ENCODE results near the gene COL4A1.

Gene COL4A1

DNA sequence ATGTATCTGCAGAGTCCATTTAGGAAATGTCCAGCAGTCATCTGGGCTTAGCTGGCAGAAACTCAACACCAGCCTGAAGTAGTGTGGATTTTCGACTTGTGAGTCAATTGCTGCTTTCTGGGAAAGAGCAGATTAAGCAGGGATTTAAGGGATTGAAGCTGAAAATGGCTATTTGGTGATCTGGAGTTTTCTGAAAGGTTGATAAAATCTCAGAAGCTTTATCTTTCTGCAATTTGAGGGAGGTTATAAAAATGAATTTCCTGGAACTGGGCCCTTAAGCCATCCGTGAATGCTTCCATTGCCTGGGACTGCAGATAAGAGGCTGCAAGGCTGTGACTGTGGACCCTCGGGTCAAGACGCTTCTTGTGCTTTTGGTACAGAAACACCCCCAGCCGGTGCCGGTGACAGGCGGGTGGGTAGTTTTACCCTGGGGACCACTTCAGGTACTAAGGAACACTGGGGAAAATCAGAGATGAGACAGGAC lies 61.5 kb downstream of the COL4A1 start:
- Histone ChIP-seq H2AFZ (ENCODE audit: low read depth) (no peak overlapping the region), H3K4me2 (no peak overlapping the region), H3K4me1 (ENCODE audit: low read depth, poor library complexity, severe bottlenecking) (no peaks in the 10 kb centered on the region), H4K20me1 (ENCODE audit: insufficient read depth) (no peaks in the 10 kb centered on the region), H3K4me3 (IDR thresholded peaks at IDR 0.05; ENCODE audit: insufficient read depth, low read depth, low read length) (no peak overlapping the region), H3K36me3 (ENCODE audit: insufficient read depth) (no peaks in the 10 kb centered on the region), H3K27me3 (ENCODE audit: insufficient read depth, low read depth) (no peaks in the 10 kb centered on the region), H3K9ac (no peak overlapping the region), H3K27ac (no peak overlapping the region), H3K79me2 (ENCODE audit: insufficient read depth, low read depth) (no peaks in the 10 kb centered on the region)
- TF ChIP-seq, protein P1, sequence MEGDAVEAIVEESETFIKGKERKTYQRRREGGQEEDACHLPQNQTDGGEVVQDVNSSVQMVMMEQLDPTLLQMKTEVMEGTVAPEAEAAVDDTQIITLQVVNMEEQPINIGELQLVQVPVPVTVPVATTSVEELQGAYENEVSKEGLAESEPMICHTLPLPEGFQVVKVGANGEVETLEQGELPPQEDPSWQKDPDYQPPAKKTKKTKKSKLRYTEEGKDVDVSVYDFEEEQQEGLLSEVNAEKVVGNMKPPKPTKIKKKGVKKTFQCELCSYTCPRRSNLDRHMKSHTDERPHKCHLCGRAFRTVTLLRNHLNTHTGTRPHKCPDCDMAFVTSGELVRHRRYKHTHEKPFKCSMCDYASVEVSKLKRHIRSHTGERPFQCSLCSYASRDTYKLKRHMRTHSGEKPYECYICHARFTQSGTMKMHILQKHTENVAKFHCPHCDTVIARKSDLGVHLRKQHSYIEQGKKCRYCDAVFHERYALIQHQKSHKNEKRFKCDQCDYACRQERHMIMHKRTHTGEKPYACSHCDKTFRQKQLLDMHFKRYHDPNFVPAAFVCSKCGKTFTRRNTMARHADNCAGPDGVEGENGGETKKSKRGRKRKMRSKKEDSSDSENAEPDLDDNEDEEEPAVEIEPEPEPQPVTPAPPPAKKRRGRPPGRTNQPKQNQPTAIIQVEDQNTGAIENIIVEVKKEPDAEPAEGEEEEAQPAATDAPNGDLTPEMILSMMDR (conservative IDR thresholded peaks at IDR 0.05; ENCODE audit: low read depth, low read length) = no peak

DNA sequence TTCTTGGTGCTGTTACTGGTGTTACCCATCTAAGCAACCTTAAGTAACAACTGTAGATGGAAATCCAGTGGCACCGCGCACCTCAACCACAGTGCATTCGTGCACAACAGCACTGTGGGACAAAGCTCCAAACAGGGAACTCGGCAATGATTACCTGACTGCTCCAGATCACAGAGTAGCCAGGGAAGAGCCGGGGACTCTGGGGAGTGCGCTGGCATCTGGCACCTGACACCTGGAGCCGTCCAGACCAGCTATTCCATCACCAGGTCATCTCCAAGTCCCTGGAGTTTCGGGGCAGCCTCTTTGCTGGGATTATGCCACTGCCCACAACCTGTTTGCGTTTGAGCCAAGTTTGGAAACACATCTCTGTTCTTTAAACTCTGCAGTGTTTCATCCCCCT lies 62.0 kb downstream of the COL4A1 start:
- no peak overlapping the region for H2AFZ ChIP-seq (ENCODE audit: low read depth)
- TF ChIP-seq, protein P1 (conservative IDR thresholded peaks at IDR 0.05; ENCODE audit: low read depth, low read length) = no peak
- H3K4me2 ChIP-seq = no peak overlapping the region
- no peaks in the 10 kb centered on the region for H3K4me1 ChIP-seq (ENCODE audit: low read depth, poor library complexity, severe bottlenecking)
- no peak overlapping the region for H3K27ac ChIP-seq
- H3K4me3 ChIP-seq (IDR thresholded peaks at IDR 0.05; ENCODE audit: insufficient read depth, low read depth, low read length) = no peak overlapping the region
- H3K27me3 ChIP-seq (ENCODE audit: insufficient read depth, low read depth) = no peaks in the 10 kb centered on the region
- H4K20me1 ChIP-seq (ENCODE audit: insufficient read depth) = no peaks in the 10 kb centered on the region
- H3K79me2 ChIP-seq (ENCODE audit: insufficient read depth, low read depth) = no peaks in the 10 kb centered on the region
- H3K36me3 ChIP-seq (ENCODE audit: insufficient read depth) = no peaks in the 10 kb centered on the region
- no peak overlapping the region for H3K9ac ChIP-seq

DNA sequence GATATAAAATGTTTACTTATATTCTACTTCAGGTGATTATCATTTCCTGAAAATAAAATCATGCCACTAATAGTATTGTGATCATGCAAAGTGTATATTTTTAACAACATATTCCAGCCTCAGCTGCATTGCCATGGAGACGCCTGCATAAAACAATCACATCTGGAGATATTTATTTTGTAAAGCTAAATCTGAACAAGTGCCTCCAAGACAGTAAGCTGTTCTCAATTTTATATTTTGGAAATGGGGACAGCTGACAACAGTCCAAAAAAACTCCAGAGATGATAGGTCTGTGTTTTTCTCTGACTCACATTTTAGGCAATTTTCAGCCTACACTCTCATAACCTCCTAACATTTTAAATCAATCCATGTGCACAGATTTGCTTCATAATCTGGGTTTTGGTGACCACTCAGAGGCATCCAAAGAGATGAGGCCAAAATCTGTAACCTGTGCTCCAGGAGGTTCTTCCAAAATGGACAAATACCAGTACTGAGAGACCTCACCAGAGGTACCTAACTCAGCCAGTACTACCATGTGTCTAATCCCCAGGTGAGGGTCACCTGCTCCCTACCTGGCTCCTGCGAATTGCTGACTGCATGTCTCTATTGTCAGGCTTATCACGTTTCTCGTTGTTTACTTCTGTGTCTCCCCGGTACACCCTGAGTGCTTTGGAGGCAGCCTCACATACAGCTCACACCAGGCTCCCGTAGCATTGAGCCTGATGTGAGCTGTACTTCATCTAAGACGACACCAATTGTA lies 62.7 kb downstream of the COL4A1 start:
- H3K4me1 ChIP-seq (ENCODE audit: low read depth, poor library complexity, severe bottlenecking) = no peaks in the 10 kb centered on the region
- H3K4me3 ChIP-seq (IDR thresholded peaks at IDR 0.05; ENCODE audit: insufficient read depth, low read depth, low read length) = no peak overlapping the region
- H4K20me1 ChIP-seq (ENCODE audit: insufficient read depth) = no peaks in the 10 kb centered on the region
- H3K79me2 ChIP-seq (ENCODE audit: insufficient read depth, low read depth) = no peaks in the 10 kb centered on the region
- no peak overlapping the region for H2AFZ ChIP-seq (ENCODE audit: low read depth)
- TF ChIP-seq, protein P1 (conservative IDR thresholded peaks at IDR 0.05; ENCODE audit: low read depth, low read length) = no peak
- H3K27me3 ChIP-seq (ENCODE audit: insufficient read depth, low read depth) = no peaks in the 10 kb centered on the region
- H3K36me3 ChIP-seq (ENCODE audit: insufficient read depth) = no peaks in the 10 kb centered on the region
- no peak overlapping the region for H3K27ac ChIP-seq
- no peak overlapping the region for H3K4me2 ChIP-seq
- H3K9ac ChIP-seq = no peak overlapping the region

DNA sequence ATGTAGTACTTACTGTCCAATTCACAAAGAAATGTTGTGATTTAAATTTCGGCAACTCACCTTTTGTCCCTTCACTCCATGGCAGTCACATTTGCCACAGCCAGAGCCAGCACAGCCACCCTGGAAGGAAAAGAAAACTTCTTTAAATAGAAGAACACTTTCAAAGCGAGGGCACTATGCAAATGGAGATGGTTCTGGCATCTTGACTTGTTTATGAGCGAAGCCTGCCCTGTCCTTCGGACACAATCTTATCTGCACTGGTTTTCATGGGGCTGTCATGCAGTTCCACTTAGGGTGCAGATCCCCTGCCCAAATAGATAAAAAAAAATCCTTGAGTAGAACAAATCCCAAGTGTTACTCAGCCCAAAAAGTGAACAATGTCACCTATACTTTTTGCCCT lies 64.3 kb downstream of the COL4A1 start:
- Histone ChIP-seq H3K36me3 (ENCODE audit: insufficient read depth) (no peaks in the 10 kb centered on the region), H3K27me3 (ENCODE audit: insufficient read depth, low read depth) (no peaks in the 10 kb centered on the region), H2AFZ (ENCODE audit: low read depth) (no peak overlapping the region), H3K4me2 (no peak overlapping the region), H3K4me3 (IDR thresholded peaks at IDR 0.05; ENCODE audit: insufficient read depth, low read depth, low read length) (no peak overlapping the region), H3K4me1 (ENCODE audit: low read depth, poor library complexity, severe bottlenecking) (no peaks in the 10 kb centered on the region), H3K27ac (no peak overlapping the region), H3K79me2 (ENCODE audit: insufficient read depth, low read depth) (no peaks in the 10 kb centered on the region), H4K20me1 (ENCODE audit: insufficient read depth) (no peaks in the 10 kb centered on the region), H3K9ac (no peak overlapping the region)
- TF ChIP-seq, protein P1 (conservative IDR thresholded peaks at IDR 0.05; ENCODE audit: low read depth, low read length) = no peak
